Mesothelial cell of epicardium (in vitro differentiated cells): ENCODE results near the gene DCHS1. TPM values are rescaled to one million over a fixed set of nuclear protein-coding genes. Genes with fewer than 3 reads are reported as not detected.

ENCODE experiments used
- DNase-seq, 2 experiments: peaks; one replicate each; pipeline ENCODE4 v3.0.0; 2021; ENCODE audit warnings: low spot score in 2 of 2; ENCODE audit not compliant: unreplicated experiment in 2 of 2
- H3K27ac Mint-ChIP-seq: 2 replicates; pipeline ENCODE4 v1.8.0; 2021; ENCODE audit warnings: mixed read lengths
- H3K27me3 Mint-ChIP-seq: 2 replicates; pipeline ENCODE4 v1.8.0; 2021; ENCODE audit warnings: low read depth, mixed read lengths
- H3K36me3 Mint-ChIP-seq: 2 replicates; pipeline ENCODE4 v1.8.0; 2021; ENCODE audit warnings: mixed read lengths
- H3K4me1 Mint-ChIP-seq: 2 replicates; pipeline ENCODE4 v1.8.0; 2021; ENCODE audit warnings: mixed read lengths
- H3K4me3 Mint-ChIP-seq: 2 replicates; pipeline ENCODE4 v1.8.0; 2021; ENCODE audit warnings: mild to moderate bottlenecking, moderate library complexity, mixed read lengths
- H3K9me3 Mint-ChIP-seq: 2 replicates; pipeline ENCODE4 v1.8.0; 2021; ENCODE audit warnings: mixed read lengths
- total RNA-seq: library from RNA; stranded (reverse); gene quantifications from 3 replicates; pipeline ENCODE4 v1.2.1, GENCODE V29; 2021
- TF ChIP-seq, protein P1 (sequence below): fragments of 200-600 bp; sonication (generic); IDR thresholded peaks from one replicate; pipeline ENCODE4 v1.5.0; 2021; ENCODE audit warnings: antibody characterized with exemption; ENCODE audit not compliant: unreplicated experiment

DCHS1 gene
- total RNA-seq, 1 donor from 2014 or later, result 81.2 TPM

DNA sequence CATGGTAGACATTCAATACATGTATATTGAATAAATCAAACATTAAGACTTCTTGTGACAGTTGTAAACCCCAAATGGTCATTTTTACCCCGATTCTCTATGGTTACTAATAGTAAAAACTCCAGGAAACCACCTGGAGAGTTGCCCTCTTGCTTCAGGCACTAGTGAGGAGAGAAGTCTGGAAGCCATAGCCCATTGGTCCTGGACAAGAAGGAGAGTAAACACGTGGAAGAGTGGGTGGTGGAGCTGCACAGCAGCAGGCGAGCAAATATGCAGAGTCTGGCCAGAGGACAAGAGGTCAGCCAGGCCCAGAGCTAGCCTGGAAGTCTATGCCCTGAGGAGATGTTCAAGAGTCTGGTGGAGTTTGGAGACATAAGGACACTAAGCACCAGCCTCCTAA is 17.7 kb downstream of the DCHS1 start:
- TF ChIP-seq, protein P1, sequence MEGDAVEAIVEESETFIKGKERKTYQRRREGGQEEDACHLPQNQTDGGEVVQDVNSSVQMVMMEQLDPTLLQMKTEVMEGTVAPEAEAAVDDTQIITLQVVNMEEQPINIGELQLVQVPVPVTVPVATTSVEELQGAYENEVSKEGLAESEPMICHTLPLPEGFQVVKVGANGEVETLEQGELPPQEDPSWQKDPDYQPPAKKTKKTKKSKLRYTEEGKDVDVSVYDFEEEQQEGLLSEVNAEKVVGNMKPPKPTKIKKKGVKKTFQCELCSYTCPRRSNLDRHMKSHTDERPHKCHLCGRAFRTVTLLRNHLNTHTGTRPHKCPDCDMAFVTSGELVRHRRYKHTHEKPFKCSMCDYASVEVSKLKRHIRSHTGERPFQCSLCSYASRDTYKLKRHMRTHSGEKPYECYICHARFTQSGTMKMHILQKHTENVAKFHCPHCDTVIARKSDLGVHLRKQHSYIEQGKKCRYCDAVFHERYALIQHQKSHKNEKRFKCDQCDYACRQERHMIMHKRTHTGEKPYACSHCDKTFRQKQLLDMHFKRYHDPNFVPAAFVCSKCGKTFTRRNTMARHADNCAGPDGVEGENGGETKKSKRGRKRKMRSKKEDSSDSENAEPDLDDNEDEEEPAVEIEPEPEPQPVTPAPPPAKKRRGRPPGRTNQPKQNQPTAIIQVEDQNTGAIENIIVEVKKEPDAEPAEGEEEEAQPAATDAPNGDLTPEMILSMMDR, result no peak
- no peak overlapping the region for H3K27ac Mint-ChIP-seq
- no peak overlapping the region for H3K4me3 Mint-ChIP-seq
- no peak for DNase-seq
- H3K27me3 Mint-ChIP-seq, result no peaks in the 10 kb centered on the region
- peaks cover 4% of the 10 kb centered on the region for H3K36me3 Mint-ChIP-seq
- no peaks in the 10 kb centered on the region for H3K9me3 Mint-ChIP-seq
- no peaks in the 10 kb centered on the region for H3K4me1 Mint-ChIP-seq

DNA sequence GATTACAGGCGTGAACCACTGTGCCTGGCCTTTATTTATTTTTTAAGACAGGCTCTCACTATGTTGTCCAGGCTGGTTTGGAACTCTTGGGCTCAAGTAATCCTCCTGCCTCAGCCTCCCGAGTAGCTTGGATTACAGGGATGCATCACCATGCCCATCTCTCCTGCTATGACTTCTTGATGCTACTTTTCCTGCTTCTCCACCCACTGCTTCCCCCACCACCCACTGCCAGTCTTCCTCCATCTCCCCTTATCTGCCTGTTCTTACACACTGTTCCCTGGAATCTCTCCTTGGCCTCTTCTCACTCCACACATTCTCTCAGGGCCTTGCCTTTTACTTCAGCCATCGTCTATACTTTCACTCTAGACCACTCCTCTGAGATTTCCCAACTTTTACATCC is 19.1 kb downstream of the DCHS1 start:
- no peak overlapping the region for H3K4me3 Mint-ChIP-seq
- no peaks in the 10 kb centered on the region for H3K9me3 Mint-ChIP-seq

DNA sequence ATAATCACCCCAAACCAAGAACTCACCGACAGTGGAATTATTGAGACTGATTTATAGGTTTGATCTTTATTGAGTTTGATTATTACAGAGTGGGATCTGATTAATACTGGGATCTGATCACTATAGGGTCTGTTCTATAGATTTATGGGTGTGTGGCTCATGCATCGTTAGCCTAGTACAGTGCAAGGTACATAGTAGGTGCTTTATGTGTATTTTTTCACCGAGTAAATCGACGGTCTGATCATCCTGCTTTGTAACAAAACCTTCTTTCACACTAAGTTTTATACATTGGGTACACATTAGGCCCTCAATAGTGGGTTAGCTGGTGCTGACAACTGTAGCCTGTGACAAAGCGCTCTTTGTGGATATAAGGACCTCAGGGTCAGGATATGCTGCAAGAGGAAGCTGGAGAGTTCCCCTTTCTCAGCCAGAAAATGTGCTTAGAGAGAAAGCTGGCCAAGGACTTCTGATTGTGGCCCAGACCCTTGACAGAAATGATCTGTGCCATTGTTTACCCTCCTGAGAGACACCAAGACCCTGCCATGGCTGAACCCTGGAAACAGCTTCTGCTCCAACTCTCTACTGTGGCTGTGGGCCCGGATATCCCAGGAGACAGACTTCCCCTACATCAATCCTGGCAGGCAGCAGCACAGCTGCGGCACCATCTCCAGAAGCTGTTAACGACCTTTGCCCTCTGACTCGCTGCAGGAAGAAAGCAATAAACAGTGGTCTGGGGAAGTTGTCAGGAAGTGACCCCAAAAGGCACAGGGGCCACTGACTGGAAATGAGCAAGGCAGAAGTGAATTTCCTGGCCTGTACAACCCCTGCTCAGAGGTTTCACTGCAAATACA is 20.3 kb downstream of the DCHS1 start:
- no peaks in the 10 kb centered on the region for H3K4me1 Mint-ChIP-seq
- no peak overlapping the region for H3K4me3 Mint-ChIP-seq
- TF ChIP-seq, protein P1, result no peak
- DNase-seq, result no peak
- no peaks in the 10 kb centered on the region for H3K9me3 Mint-ChIP-seq
- peaks cover 25% of the 10 kb centered on the region for H3K36me3 Mint-ChIP-seq
- peaks cover 18% of the 10 kb centered on the region for H3K27me3 Mint-ChIP-seq
- H3K27ac Mint-ChIP-seq, result no peak overlapping the region

More for the DNA sequence above, 19.1 kb downstream of the DCHS1 start:
- Mint-ChIP-seq H3K27ac (no peak overlapping the region), H3K27me3 (peaks cover 7% of the 10 kb centered on the region), H3K4me1 (no peaks in the 10 kb centered on the region), H3K36me3 (peaks cover 15% of the 10 kb centered on the region)
- TF ChIP-seq, protein P1, result no peak
- no peak for DNase-seq

DNA sequence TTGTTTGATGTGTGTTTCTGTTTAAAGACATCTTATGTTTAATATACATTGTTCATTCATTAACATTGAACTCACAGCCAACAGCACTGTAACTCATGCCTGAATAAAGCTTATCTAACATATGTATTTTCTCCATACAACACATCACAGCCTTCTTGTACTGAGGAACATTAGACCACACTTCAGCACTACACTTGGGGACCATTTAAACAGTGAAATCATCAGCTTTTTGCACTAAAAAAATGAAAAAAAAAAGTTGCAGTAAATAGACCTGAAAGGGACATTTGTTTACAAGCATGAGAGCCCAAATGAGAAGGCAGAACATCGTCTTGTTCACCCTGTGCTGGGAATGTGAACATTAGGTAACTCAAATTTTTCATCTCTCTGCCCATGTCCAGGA is 21.1 kb downstream of the DCHS1 start:
- TF ChIP-seq, protein P1, result no peak
- Mint-ChIP-seq H3K27me3 (peaks cover 23% of the 10 kb centered on the region), H3K4me1 (no peaks in the 10 kb centered on the region)

DNA sequence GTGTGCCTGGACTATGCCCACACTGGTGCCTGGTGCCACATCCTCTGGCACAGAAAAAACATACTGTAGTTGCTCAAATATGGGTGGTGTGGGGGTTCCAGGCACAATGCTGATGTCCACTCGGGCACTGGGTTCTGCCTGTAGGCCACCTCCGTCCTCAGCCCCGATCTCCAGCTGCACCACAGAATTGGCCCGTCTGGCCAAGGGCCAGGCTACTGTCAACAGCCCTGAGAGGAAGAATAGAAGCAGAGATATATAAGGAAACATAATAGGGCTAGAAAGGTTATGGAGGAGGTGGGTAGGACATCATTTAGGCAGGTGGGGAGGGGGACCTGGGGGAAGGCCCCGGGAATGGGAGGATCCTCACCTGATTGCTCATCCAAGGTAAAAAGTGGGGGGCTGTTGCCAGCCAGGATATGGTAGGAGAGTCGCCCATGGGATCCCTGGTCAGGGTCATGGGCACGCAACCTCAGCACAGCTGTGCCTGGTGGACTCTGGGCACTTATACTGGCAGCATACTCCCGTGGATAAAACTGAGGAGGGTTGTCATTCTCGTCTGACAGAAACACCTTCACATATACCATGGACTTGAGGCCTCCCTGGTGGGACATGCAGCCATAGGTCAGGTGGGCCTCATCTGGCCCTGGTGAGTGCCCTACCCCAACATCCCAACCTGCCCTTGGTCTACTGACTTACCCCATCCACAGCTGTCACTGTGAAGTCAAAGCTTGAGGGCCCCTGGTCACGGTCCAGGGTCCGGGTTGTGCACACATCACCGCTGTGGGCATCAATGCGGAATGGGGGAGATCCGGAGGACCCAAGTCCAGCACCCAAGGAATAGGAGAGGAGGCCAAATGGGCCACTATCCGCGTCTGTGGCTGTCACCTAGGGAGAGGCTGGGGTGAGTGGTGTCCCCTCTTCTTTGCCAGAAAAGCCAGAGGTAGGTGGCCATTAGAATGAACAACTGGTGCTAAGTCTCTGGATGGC is 21.9 kb downstream of the DCHS1 start:
- Mint-ChIP-seq H3K4me3 (no peak overlapping the region), H3K27me3 (peaks cover 31% of the 10 kb centered on the region), H3K4me1 (no peaks in the 10 kb centered on the region), H3K36me3 (peaks cover 33% of the 10 kb centered on the region), H3K9me3 (no peaks in the 10 kb centered on the region), H3K27ac (no peak overlapping the region)
- TF ChIP-seq, protein P1, result no peak
- DNase-seq, result no peak

More for the DNA sequence above, 21.1 kb downstream of the DCHS1 start:
- Mint-ChIP-seq H3K36me3 (peaks cover 27% of the 10 kb centered on the region), H3K27ac (no peak overlapping the region), H3K9me3 (no peaks in the 10 kb centered on the region), H3K4me3 (no peak overlapping the region)
- no peak for DNase-seq
